HEK293T (cell line): Measurements from ENCODE around the gene THOC7.

Experiments used
- CTCF ChIA-PET: fragments of 350-600 bp; formaldehyde crosslinking; extraction: SDS; loops from one replicate; lab custom pipeline; 2021; ENCODE audit warnings: antibody characterized with exemption, inconsistent platforms; lab: Yijun Ruan, JAX
- POLR2A ChIA-PET: fragments of 350-600 bp; formaldehyde crosslinking; extraction: SDS; loops from one replicate; lab custom pipeline; 2020; ENCODE audit warnings: antibody characterized with exemption, inconsistent platforms; lab: Yijun Ruan, JAX
- DNase-seq: peaks from one replicate; pipeline ENCODE4 v3.0.0; 2012; ENCODE audit warnings: mixed read lengths; ENCODE audit errors: extremely low spot score
- ARNT ChIP-seq: fragments of 450-650 bp; IDR thresholded peaks from 2 replicates; pipeline ENCODE4 v1.6.1; 2017; ENCODE audit warnings: mild to moderate bottlenecking
- BHLHE40 ChIP-seq: fragments of 450-650 bp; IDR thresholded peaks from 2 replicates; pipeline ENCODE4 v1.6.1; 2016; ENCODE audit warnings: mild to moderate bottlenecking, moderate library complexity, borderline replicate concordance
- CTBP1 ChIP-seq: fragments of 450-650 bp; IDR thresholded peaks from 2 replicates; pipeline ENCODE4 v1.6.1; 2016; ENCODE audit warnings: borderline replicate concordance
- ELF4 ChIP-seq: fragments of 450-650 bp; IDR thresholded peaks from 2 replicates; pipeline ENCODE4 v1.6.1; 2017; ENCODE audit warnings: antibody characterized with exemption
- FOXA1 ChIP-seq: fragments of 450-650 bp; IDR thresholded peaks from 2 replicates; pipeline ENCODE4 v1.6.1; 2016; ENCODE audit warnings: mild to moderate bottlenecking
- FOXK2 ChIP-seq: fragments of 450-650 bp; IDR thresholded peaks from 2 replicates; pipeline ENCODE4 v1.6.1; 2016; ENCODE audit warnings: mild to moderate bottlenecking
- FOXM1 ChIP-seq: fragments of 450-650 bp; IDR thresholded peaks from 2 replicates; pipeline ENCODE4 v1.6.1; 2017; ENCODE audit warnings: mild to moderate bottlenecking, borderline replicate concordance
- HDGF ChIP-seq: fragments of 450-650 bp; IDR thresholded peaks from 2 replicates; pipeline ENCODE4 v1.6.1; 2017; ENCODE audit warnings: antibody characterized with exemption, borderline replicate concordance
- L3MBTL2 ChIP-seq: fragments of 450-650 bp; conservative IDR thresholded peaks from 2 replicates; pipeline ENCODE4 v1.6.1; 2016; ENCODE audit warnings: mild to moderate bottlenecking
- LEF1 ChIP-seq: fragments of 450-650 bp; IDR thresholded peaks from 2 replicates; pipeline ENCODE4 v1.6.1; 2017; ENCODE audit warnings: mild to moderate bottlenecking, borderline replicate concordance
- NFRKB ChIP-seq: fragments of 450-650 bp; IDR thresholded peaks from 2 replicates; pipeline ENCODE4 v1.6.1; 2016; ENCODE audit warnings: mild to moderate bottlenecking, moderate library complexity
- SP1 ChIP-seq: fragments of 450-650 bp; IDR thresholded peaks from 2 replicates; pipeline ENCODE4 v1.6.1; 2017
- SUZ12 ChIP-seq: fragments of 450-650 bp; IDR thresholded peaks from 2 replicates; pipeline ENCODE4 v1.6.1; 2016; ENCODE audit warnings: mild to moderate bottlenecking
- TARDBP ChIP-seq: fragments of 450-650 bp; IDR thresholded peaks from 2 replicates; pipeline ENCODE4 v1.6.1; 2016
- ZNF384 ChIP-seq: fragments of 450-650 bp; IDR thresholded peaks from 2 replicates; pipeline ENCODE4 v1.6.1; 2016
- TF ChIP-seq, protein P1 (sequence below): fragments of 450-650 bp; IDR thresholded peaks from 2 replicates; pipeline ENCODE4 v1.6.1; 2016

THOC7 gene

DNA sequence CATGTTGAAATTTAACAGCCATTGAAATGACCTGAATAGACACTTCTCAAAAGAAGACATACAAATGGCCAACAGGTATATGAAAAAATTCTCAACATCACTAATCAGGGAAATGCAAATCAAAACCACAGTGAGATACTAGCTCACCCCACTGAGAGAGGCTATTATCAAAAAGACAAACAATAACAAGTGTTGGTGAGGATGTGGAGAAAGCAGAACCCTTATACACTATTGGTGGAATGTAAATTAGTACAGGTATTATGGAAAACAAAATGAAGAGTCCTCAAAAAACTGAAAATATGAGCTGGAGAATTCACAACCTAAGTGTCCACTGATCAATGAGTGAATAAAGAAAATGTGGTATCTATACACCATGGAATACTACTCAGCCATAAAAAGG, 21.5 kb downstream of the THOC7 start:
- POLR2A ChIA-PET, result no interaction called here
- CTCF ChIA-PET, result no interaction called here
- DNase-seq, result no peak
- TF ChIP-seq TARDBP, result no peak
- no peak for TF ChIP-seq HDGF
- no peak for TF ChIP-seq ZNF384
- TF ChIP-seq CTBP1, result no peak
- no peak for TF ChIP-seq BHLHE40
- no peak for TF ChIP-seq FOXK2

DNA sequence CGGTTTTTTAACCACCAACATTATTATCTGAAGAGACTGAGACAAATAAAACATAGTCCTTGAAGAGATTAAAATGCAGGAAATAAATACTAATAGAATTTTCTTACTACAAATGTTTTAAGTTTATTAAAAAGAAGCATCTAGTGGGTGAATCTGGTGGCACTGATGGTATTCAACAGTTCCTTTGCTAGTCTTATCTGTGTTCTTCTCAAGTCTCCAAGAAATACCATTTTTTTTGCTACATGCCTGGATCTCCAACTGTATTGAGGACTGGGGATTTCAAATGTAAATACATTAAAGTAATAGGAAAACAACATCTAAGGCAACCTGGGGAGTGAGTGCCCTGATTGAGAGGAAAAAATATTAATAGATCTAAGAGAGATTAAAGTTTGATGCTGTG, 21.9 kb downstream of the THOC7 start:
- CTCF ChIA-PET, result no interaction called here
- no peak for DNase-seq
- POLR2A ChIA-PET, result no interaction called here
- TF ChIP-seq ARNT, result no peak
- no peak for TF ChIP-seq NFRKB
- no peak for TF ChIP-seq LEF1
- TF ChIP-seq, protein P1, sequence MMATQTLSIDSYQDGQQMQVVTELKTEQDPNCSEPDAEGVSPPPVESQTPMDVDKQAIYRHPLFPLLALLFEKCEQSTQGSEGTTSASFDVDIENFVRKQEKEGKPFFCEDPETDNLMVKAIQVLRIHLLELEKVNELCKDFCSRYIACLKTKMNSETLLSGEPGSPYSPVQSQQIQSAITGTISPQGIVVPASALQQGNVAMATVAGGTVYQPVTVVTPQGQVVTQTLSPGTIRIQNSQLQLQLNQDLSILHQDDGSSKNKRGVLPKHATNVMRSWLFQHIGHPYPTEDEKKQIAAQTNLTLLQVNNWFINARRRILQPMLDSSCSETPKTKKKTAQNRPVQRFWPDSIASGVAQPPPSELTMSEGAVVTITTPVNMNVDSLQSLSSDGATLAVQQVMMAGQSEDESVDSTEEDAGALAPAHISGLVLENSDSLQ, result no peak
- TF ChIP-seq TARDBP, result no peak
- no peak for TF ChIP-seq CTBP1
- no peak for TF ChIP-seq ELF4
- no peak for TF ChIP-seq ZNF384
- no peak for TF ChIP-seq FOXK2
- no peak for TF ChIP-seq BHLHE40
- TF ChIP-seq FOXA1, result no peak
- TF ChIP-seq SP1, result no peak
- TF ChIP-seq FOXM1, result no peak
- TF ChIP-seq L3MBTL2, result no peak

DNA sequence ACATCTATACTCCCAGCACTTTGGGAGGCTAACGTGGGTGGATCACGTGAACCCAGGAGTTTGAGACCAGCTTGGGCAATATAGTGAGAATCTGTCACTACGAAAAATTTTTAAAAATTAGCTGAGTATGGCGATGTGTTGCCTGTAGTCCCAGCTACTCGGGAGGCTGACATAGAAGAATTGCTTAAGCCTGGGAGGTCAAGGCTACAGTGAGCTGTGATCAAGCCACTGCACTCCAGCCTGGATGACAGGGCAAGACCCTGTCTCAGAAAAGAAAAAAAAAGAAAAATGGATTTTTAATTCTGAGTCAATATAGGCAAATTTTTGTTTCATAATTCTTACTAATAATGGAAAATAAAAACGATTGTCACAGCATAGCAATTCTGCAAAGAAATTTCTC, 31.2 kb downstream of the THOC7 start:
- TF ChIP-seq ARNT (no peak), FOXK2 (no peak), SUZ12 (no peak), ZNF384 (no peak), SP1 (no peak)
- CTCF ChIA-PET, result interaction anchor here (0.7 kb wide), 1 partner anchor 467 kb away, joined by 5 read pairs; no protein-coding TSS in a partner anchor
- POLR2A ChIA-PET, result no interaction called here
- no peak for DNase-seq

DNA sequence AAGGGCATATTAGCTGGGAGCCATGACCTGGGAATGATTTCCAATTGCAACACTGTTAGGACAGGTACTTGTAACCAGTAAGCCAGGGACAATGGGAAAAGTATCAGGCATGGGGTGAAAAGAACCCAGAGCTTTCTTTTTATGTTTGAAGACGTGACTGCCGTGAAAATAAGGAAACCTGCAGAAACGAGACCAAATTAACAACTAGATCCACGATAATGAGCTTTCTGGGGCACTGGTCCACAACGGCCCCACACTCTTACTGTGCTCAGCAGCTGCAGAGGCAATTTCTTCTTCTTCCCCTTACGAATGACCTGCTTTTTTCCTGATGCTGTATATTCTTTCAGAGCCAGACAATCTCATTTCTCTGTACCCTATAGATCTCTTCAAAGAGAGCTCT, 33.1 kb downstream of the THOC7 start:
- POLR2A ChIA-PET, result no interaction called here
- DNase-seq, result no peak
- CTCF ChIA-PET, result no interaction called here
- TF ChIP-seq FOXK2 (no peak), ZNF384 (no peak), CTBP1 (no peak), ARNT (no peak)

DNA sequence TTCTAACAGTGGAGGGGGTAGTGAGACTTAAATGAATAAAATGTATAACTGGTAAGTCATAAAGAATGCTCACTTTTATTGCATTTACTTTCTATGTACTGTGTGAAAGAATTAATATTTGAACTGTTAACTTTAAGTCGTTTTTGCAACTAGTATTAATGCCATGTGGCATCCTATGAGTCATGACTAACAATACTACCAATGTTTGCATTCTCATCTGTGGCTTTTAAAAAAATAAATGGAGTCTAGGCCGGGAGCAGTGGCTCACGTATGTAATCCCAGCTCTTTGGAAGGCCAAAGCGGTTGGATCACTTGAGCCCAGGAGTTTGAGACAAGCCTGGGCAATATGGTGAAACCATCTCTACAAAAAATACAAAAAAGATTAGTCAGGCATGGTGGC, 39.3 kb downstream of the THOC7 start:
- ChIA-PET POLR2A (no interaction called here), CTCF (interaction anchor here (0.7 to 1.6 kb wide), 2 partner anchors 22 to 1698 kb away, joined by 3 to 4 read pairs; no protein-coding TSS in a partner anchor)
- no peak for TF ChIP-seq CTBP1
- no peak for TF ChIP-seq SP1
- no peak for TF ChIP-seq FOXA1
- no peak for TF ChIP-seq FOXK2
- no peak for TF ChIP-seq ARNT
- no peak for TF ChIP-seq L3MBTL2
- no peak for DNase-seq

DNA sequence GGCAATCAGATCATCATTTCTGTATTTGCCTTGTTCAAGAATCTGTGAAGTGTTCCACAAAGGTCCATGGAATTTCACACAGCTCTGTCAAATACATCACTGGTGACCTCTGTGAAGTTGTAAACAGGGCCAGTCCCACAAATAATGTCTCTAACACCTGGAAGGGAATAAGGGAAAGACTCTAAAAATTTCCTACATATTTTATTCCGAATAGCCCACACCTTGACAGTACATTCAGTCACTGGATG, 44.5 kb downstream of the THOC7 start, which contains the start of gene C3orf49:
C3orf49 (plus strand) TSS at position 149 of the 248 bp plus-strand sequence. CDS start 173 bp downstream, outside the sequence.
- DNase-seq, result no peak
- TF ChIP-seq SUZ12, result no peak
- no peak for TF ChIP-seq LEF1
- no peak for TF ChIP-seq FOXK2
- no peak for TF ChIP-seq ELF4
- no peak for TF ChIP-seq L3MBTL2
- no peak for TF ChIP-seq FOXM1
- no peak for TF ChIP-seq BHLHE40
- TF ChIP-seq FOXA1, result no peak
- no peak for TF ChIP-seq NFRKB
- no peak for TF ChIP-seq CTBP1
- no peak for TF ChIP-seq SP1
- TF ChIP-seq ZNF384, result no peak
- TF ChIP-seq ARNT, result no peak
- no peak for TF ChIP-seq HDGF
- TF ChIP-seq, protein P1, result no peak
- TF ChIP-seq TARDBP, result no peak
- CTCF ChIA-PET, result interaction anchor here (0.5 to 2.9 kb wide), 5 partner anchors 68 to 1155 kb away, joined by 3 to 17 read pairs (median 3); no protein-coding TSS in a partner anchor
- POLR2A ChIA-PET, result no interaction called here

- no peak for TF ChIP-seq SP1
- TF ChIP-seq SUZ12, result no peak
- no peak for TF ChIP-seq FOXK2
- TF ChIP-seq TARDBP, result no peak
- ChIA-PET CTCF (interaction anchor here (0.5 to 2.9 kb wide), 8 partner anchors 10 to 1154 kb away, joined by 3 to 17 read pairs (median 3); no protein-coding TSS in a partner anchor), POLR2A (no interaction called here)
- DNase-seq, result peak; percentile 60
Measured at GRCh38 chr3:63818282-63819150, 45.1 kb downstream of the THOC7 start.
